ENCODE data around the gene PDLIM3. TPM values are rescaled to one million over a fixed set of nuclear protein-coding genes. Genes with fewer than 3 reads are reported as not detected.

Gene PDLIM3
- total RNA-seq, 1 experiment from 2014 or later = 3.3 TPM

DNA sequence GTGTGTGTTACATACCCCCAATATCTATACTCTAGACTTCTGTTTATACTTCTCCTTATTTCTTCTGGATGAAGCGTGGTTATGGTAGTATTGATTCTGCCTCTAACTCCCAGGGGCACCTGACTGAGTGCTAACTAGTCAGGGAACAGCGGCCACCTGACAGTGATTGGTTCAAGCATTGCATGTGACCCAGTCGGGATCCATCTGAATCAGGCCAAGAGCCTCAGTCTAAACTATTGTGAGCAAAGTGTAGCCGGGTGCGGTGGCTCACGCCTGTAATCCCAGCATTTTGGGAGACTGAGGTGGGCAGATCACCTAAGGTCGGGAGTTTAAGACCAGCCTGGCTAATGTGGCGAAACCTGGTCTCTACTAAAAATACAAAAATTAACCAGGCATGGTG, 73.7 kb downstream of the PDLIM3 start:
- POLR2A ChIA-PET (ENCODE audit: unreplicated experiment) = no interaction called here
- BruUV-seq (replicated peaks) = no TSS peak
- no peak for DNase-seq
- Histone ChIP-seq H3K9me3 (ENCODE audit: insufficient read depth, low read depth) (no peaks in the 10 kb centered on the region), H3K9me2 (ENCODE audit: insufficient read depth) (no peaks in the 10 kb centered on the region), H3F3A (ENCODE audit: insufficient read depth, low read depth) (no peaks in the 10 kb centered on the region), H3K4me1 (replicated peaks; ENCODE audit: insufficient read depth) (no peaks in the 10 kb centered on the region), H3K27me3 (ENCODE audit: insufficient read depth, low read depth) (no peaks in the 10 kb centered on the region), H2AFZ (no peak overlapping the region), H3K79me2 (ENCODE audit: low read depth) (no peaks in the 10 kb centered on the region), H3K4me2 (no peak overlapping the region), H3K27ac (no peak overlapping the region), H3K36me3 (ENCODE audit: low read depth) (no peaks in the 10 kb centered on the region), H3K4me3 (no peak overlapping the region), H4K20me1 (ENCODE audit: insufficient read depth) (no peaks in the 10 kb centered on the region)
- intact Hi-C loops (cut with micrococcal nuclease; ENCODE audit: unreplicated experiment) = no loop called here
- TF ChIP-seq, protein P1, sequence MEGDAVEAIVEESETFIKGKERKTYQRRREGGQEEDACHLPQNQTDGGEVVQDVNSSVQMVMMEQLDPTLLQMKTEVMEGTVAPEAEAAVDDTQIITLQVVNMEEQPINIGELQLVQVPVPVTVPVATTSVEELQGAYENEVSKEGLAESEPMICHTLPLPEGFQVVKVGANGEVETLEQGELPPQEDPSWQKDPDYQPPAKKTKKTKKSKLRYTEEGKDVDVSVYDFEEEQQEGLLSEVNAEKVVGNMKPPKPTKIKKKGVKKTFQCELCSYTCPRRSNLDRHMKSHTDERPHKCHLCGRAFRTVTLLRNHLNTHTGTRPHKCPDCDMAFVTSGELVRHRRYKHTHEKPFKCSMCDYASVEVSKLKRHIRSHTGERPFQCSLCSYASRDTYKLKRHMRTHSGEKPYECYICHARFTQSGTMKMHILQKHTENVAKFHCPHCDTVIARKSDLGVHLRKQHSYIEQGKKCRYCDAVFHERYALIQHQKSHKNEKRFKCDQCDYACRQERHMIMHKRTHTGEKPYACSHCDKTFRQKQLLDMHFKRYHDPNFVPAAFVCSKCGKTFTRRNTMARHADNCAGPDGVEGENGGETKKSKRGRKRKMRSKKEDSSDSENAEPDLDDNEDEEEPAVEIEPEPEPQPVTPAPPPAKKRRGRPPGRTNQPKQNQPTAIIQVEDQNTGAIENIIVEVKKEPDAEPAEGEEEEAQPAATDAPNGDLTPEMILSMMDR (conservative IDR thresholded peaks at IDR 0.05) = no peak
- no peak for TF ChIP-seq EZH2 (IDR thresholded peaks at IDR 0.05; ENCODE audit: low read depth)
- CTCF ChIA-PET = no interaction called here

DNA sequence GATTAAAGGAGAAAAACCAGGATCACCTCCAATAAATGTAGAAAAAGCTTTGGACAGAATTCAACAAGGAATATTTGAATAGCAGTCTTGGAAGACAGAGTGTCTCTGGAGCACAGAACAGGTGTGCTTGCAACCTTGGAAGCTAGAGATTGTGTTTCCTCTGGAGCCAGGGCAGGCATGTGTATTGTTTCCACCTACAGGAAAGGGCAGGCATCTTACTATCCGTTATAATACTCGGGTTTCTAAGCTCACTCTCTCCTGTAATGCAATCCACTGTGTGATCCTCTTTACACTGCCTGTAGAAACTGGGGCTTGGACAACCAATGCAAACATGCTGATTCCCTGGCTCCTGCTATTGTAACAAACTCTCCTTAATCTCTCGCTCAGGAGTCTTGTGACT, 78.2 kb downstream of the PDLIM3 start:
- no peak overlapping the region for H2AFZ ChIP-seq
- no peaks in the 10 kb centered on the region for H3K27me3 ChIP-seq (ENCODE audit: insufficient read depth, low read depth)
- no peaks in the 10 kb centered on the region for H3K9me2 ChIP-seq (ENCODE audit: insufficient read depth)
- no peaks in the 10 kb centered on the region for H3K4me1 ChIP-seq (replicated peaks; ENCODE audit: insufficient read depth)
- H3F3A ChIP-seq (ENCODE audit: insufficient read depth, low read depth) = no peaks in the 10 kb centered on the region
- no peak overlapping the region for H3K4me2 ChIP-seq
- no peaks in the 10 kb centered on the region for H4K20me1 ChIP-seq (ENCODE audit: insufficient read depth)
- TF ChIP-seq, protein P1 (conservative IDR thresholded peaks at IDR 0.05) = no peak
- no peak for TF ChIP-seq EZH2 (IDR thresholded peaks at IDR 0.05; ENCODE audit: low read depth)
- ChIA-PET CTCF (no interaction called here), POLR2A (ENCODE audit: unreplicated experiment) (no interaction called here)
- no peak overlapping the region for H3K27ac ChIP-seq
- no TSS peak for BruUV-seq (replicated peaks)
- intact Hi-C loops (cut with micrococcal nuclease; ENCODE audit: unreplicated experiment) = no loop called here
- no peaks in the 10 kb centered on the region for H3K9me3 ChIP-seq (ENCODE audit: insufficient read depth, low read depth)
- H3K4me3 ChIP-seq = no peak overlapping the region
- DNase-seq = no peak
- H3K79me2 ChIP-seq (ENCODE audit: low read depth) = no peaks in the 10 kb centered on the region
- H3K36me3 ChIP-seq (ENCODE audit: low read depth) = no peaks in the 10 kb centered on the region

DNA sequence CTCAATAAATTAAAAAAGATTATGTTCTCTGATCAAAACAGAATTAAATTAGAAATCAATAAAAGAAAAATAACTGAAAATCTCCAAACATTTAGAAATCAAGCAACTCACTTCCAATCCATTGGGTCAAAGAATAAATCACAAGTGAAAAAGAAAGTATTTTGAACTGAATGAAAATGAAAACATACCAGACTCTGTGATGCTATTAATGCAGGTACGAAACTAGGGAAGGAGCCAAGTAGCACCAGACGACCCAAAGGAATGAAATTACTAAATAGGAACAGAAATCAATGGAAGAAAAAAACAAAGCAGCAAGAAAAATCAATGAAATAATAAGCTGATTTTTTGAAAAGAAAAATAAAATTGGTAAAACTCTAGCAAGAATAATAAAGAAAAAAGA, 79.2 kb downstream of the PDLIM3 start:
- POLR2A ChIA-PET (ENCODE audit: unreplicated experiment) = no interaction called here

More for the DNA sequence above, 79.2 kb downstream of the PDLIM3 start:
- H3K4me1 ChIP-seq (replicated peaks; ENCODE audit: insufficient read depth) = no peaks in the 10 kb centered on the region
- no TSS peak for BruUV-seq (replicated peaks)
- H3K36me3 ChIP-seq (ENCODE audit: low read depth) = no peaks in the 10 kb centered on the region
- CTCF ChIA-PET = interaction anchor here (0.6 kb wide), 1 partner anchor 441 kb away, joined by 3 read pairs; no protein-coding TSS in a partner anchor
- no peaks in the 10 kb centered on the region for H3K9me2 ChIP-seq (ENCODE audit: insufficient read depth)
- no peak for TF ChIP-seq EZH2 (IDR thresholded peaks at IDR 0.05; ENCODE audit: low read depth)
- TF ChIP-seq, protein P1 (conservative IDR thresholded peaks at IDR 0.05) = no peak
- no peaks in the 10 kb centered on the region for H3K27me3 ChIP-seq (ENCODE audit: insufficient read depth, low read depth)
- no peak overlapping the region for H2AFZ ChIP-seq
- intact Hi-C loops (cut with micrococcal nuclease; ENCODE audit: unreplicated experiment) = no loop called here
- no peak overlapping the region for H3K27ac ChIP-seq
- H3K79me2 ChIP-seq (ENCODE audit: low read depth) = no peaks in the 10 kb centered on the region
- no peak overlapping the region for H3K4me2 ChIP-seq
- no peaks in the 10 kb centered on the region for H4K20me1 ChIP-seq (ENCODE audit: insufficient read depth)
- H3F3A ChIP-seq (ENCODE audit: insufficient read depth, low read depth) = no peaks in the 10 kb centered on the region
- no peak for DNase-seq
- no peaks in the 10 kb centered on the region for H3K9me3 ChIP-seq (ENCODE audit: insufficient read depth, low read depth)
- H3K4me3 ChIP-seq = no peak overlapping the region

Other genes starting within 250 kb of the PDLIM3 start
- gene LRP2BP, start 139.6 kb downstream of the PDLIM3 start, total RNA-seq (2021) = 0.85 and 0.90 TPM in 2 replicates
- gene ANKRD37, start 138.7 kb downstream of the PDLIM3 start, total RNA-seq (2021) = 4.2 and 5.8 TPM in 2 replicates
- 22.7 and 26.8 TPM in 2 replicates for gene UFSP2, start 109.5 kb downstream of the PDLIM3 start, total RNA-seq (2021)
- gene CCDC110, start 63.8 kb downstream of the PDLIM3 start, total RNA-seq (2021) = 2.1 and 4.3 TPM in 2 replicates